ENCODE data around the gene ARHGAP18. TPM values are rescaled to one million over a fixed set of nuclear protein-coding genes. Genes with fewer than 3 reads are reported as not detected.

ARHGAP18 gene
- polyA plus RNA-seq, 1 of the 3 experiments (the other 2 are of a cell fraction): 25.0 TPM

DNA sequence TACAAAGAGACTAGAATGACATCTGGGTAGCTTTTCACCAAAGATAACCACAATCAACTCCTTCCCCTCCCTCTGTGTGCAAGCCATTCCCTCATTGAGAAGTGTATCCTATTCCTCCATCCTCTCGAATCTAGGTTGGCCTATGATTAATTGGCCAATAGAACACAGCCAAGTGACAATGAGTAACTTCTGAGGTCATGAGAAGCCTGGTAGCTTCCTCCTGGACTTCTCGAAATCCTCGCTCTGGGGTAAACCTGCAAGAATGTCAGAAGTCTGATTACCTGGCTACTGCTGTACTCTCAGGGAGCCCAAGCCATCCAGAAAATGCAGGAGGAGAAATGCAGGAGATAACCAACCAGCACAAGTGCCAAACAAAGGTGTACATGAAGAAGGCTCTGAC lies 13.1 kb downstream of the ARHGAP18 start:
- H3K27me3 ChIP-seq (ENCODE audit: insufficient read depth): no peaks in the 10 kb centered on the region
- H3K4me2 ChIP-seq: peak overlapping the region; percentile 52
- ChIA-PET POLR2A (no interaction called here), CTCF (no interaction called here)
- H2AFZ ChIP-seq (ENCODE audit: low read depth): no peak overlapping the region
- peaks cover 0 to 26% of the 10 kb centered on the region in 2 experiments for H3K36me3 ChIP-seq (replicated peaks in 1 of 2; ENCODE audit: control insufficient read depth in 1 of 2, insufficient read depth in 2 of 2, low read length in 1 of 2)
- peaks cover 0 to 61% of the 10 kb centered on the region in 2 experiments for H3K4me1 ChIP-seq (ENCODE audit: control insufficient read depth in 1 of 2, insufficient read depth in 2 of 2, low read depth in 1 of 2, low read length in 1 of 2)
- TF ChIP-seq, protein P1, sequence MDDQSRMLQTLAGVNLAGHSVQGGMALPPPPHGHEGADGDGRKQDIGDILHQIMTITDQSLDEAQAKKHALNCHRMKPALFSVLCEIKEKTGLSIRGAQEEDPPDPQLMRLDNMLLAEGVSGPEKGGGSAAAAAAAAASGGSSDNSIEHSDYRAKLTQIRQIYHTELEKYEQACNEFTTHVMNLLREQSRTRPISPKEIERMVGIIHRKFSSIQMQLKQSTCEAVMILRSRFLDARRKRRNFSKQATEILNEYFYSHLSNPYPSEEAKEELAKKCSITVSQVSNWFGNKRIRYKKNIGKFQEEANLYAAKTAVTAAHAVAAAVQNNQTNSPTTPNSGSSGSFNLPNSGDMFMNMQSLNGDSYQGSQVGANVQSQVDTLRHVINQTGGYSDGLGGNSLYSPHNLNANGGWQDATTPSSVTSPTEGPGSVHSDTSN (IDR thresholded peaks at IDR 0.05): no peak
- no peak for TF ChIP-seq IRF3 (IDR thresholded peaks at IDR 0.05; ENCODE audit: low read depth, low read length)
- no peak for TF ChIP-seq USF2 (IDR thresholded peaks at IDR 0.05; ENCODE audit: borderline replicate concordance, low read depth, low read length)
- TF ChIP-seq MXI1 (IDR thresholded peaks at IDR 0.05; ENCODE audit: low read depth, low read length): no peak
- DNase-seq: no peak
- peaks cover 99% of the 10 kb centered on the region for H3K79me2 ChIP-seq (ENCODE audit: insufficient read depth)
- H3K4me3 ChIP-seq (ENCODE audit: low read depth in 2 of 2, low read length in 1 of 2): 0 out of 4 replicates have a peak overlapping the region, but pooled peaks of 1 of the 2 experiments have one; percentile 10
- no peaks in the 10 kb centered on the region for H3K9me3 ChIP-seq
- peaks cover 22% of the 10 kb centered on the region for H3F3A ChIP-seq (replicated peaks; ENCODE audit: insufficient read depth)
- 61% methylated on average over 3 of the region's 3 CpGs for WGBS (ENCODE audit: low lambda C conversion rate)
- H3K27ac ChIP-seq (ENCODE audit: low read depth in 2 of 2, low read length in 1 of 2): peak overlapping the region in 1 of 2 experiments; percentile 97; a peak in 2 of 4 replicates
- no peaks in the 10 kb centered on the region for H3K9me2 ChIP-seq
- H4K20me1 ChIP-seq (ENCODE audit: insufficient read depth): no peaks in the 10 kb centered on the region
- H3K9ac ChIP-seq: no peak overlapping the region; the same call in 1 of the 2 replicates

DNA sequence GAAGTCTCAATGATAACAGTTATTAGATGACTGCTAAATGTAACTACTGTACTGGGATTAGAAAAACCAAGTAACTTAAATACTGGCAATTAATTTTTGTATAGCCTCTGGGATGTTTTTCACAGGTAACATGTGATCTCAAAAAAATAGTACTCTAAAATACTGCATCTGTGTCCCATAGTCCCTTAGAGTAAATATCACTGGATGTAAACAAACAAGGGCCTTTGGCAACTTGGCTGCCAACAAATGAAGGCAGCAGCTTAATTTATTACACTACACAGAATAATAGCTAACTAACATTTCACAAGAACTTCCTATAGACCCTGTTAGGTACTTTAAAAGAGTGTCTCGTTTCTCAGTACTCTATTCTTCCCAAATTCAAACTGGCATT lies 14.0 kb downstream of the ARHGAP18 start:
- Histone ChIP-seq H3K4me1 (ENCODE audit: control insufficient read depth in 1 of 2, insufficient read depth in 2 of 2, low read depth in 1 of 2, low read length in 1 of 2) (peaks cover 0 to 61% of the 10 kb centered on the region in 2 experiments), H3K36me3 (replicated peaks in 1 of 2; ENCODE audit: control insufficient read depth in 1 of 2, insufficient read depth in 2 of 2, low read length in 1 of 2) (peaks cover 0 to 26% of the 10 kb centered on the region in 2 experiments), H3K79me2 (ENCODE audit: insufficient read depth) (peaks cover 100% of the 10 kb centered on the region), H3K9ac (peak overlapping the region; percentile 15; the same call in 1 of the 2 replicates), H3K27ac (ENCODE audit: low read depth in 2 of 2, low read length in 1 of 2) (peak overlapping the region in 1 of 2 experiments; percentile 97; a peak in 3 of 4 replicates), H3F3A (replicated peaks; ENCODE audit: insufficient read depth) (peaks cover 14% of the 10 kb centered on the region), H3K9me2 (no peaks in the 10 kb centered on the region), H2AFZ (ENCODE audit: low read depth) (peak overlapping the region; percentile 34; the same call in 1 of the 2 replicates), H3K4me2 (peak overlapping the region; percentile 52), H3K4me3 (ENCODE audit: low read depth in 2 of 2, low read length in 1 of 2) (no peak overlapping the region), H3K27me3 (ENCODE audit: insufficient read depth) (no peaks in the 10 kb centered on the region), H3K9me3 (no peaks in the 10 kb centered on the region), H4K20me1 (ENCODE audit: insufficient read depth) (no peaks in the 10 kb centered on the region)
- 38% methylated on average over 1 of the region's 1 CpG for WGBS (ENCODE audit: low lambda C conversion rate)
- ChIA-PET CTCF (no interaction called here), POLR2A (no interaction called here)
- no peak for DNase-seq
- TF ChIP-seq, protein P1 (IDR thresholded peaks at IDR 0.05): no peak
- TF ChIP-seq RAD21 (IDR thresholded peaks at IDR 0.05; ENCODE audit: low read length) (no peak), SIN3A (IDR thresholded peaks at IDR 0.05; ENCODE audit: borderline replicate concordance, low read depth, low read length) (no peak), GATA2 (CRISPR knock-in tag; IDR thresholded peaks at IDR 0.05) (no peak), FOXJ3 (CRISPR knock-in tag; IDR thresholded peaks at IDR 0.05) (no peak), JUND (IDR thresholded peaks at IDR 0.05) (no peak), ZBTB33 (IDR thresholded peaks at IDR 0.05; ENCODE audit: borderline replicate concordance, low read depth) (no peak), POLR2AphosphoS5 (IDR thresholded peaks at IDR 0.05; ENCODE audit: low read depth, low read length) (no peak), NRF1 (IDR thresholded peaks at IDR 0.05; ENCODE audit: low read depth, low read length) (no peak), CHD2 (IDR thresholded peaks at IDR 0.05; ENCODE audit: low read length, partially characterized antibody) (no peak), YY1 (IDR thresholded peaks at IDR 0.05; ENCODE audit: low read depth) (no peak), NFIC (IDR thresholded peaks at IDR 0.05; ENCODE audit: borderline replicate concordance) (no peak), EP300 (IDR thresholded peaks at IDR 0.05; ENCODE audit: borderline replicate concordance in 1 of 2, low read depth in 1 of 2, low read length in 1 of 2) (no peak), TEAD4 (IDR thresholded peaks at IDR 0.05; ENCODE audit: borderline replicate concordance, insufficient read depth) (no peak), GABPA (IDR thresholded peaks at IDR 0.05; ENCODE audit: low read depth) (no peak), USF1 (IDR thresholded peaks at IDR 0.05; ENCODE audit: borderline replicate concordance, low read depth) (no peak), RFX5 (IDR thresholded peaks at IDR 0.05; ENCODE audit: low read length) (no peak), MEF2A (IDR thresholded peaks at IDR 0.05; ENCODE audit: borderline replicate concordance, low read depth) (no peak), TAF1 (IDR thresholded peaks at IDR 0.05; ENCODE audit: borderline replicate concordance, low read depth, low read length) (no peak)

Data from SK-N-SH (cell line).